GM18861 (cell line): ENCODE data around the gene RPSA.
"Not testable (repeated sequence)": the region's sequence is repeated elsewhere in the genome, so short reads cannot be mapped to it uniquely, and the experiment has no call there.

ENCODE experiments used
- ATAC-seq: cut with Tn5 transposase; IDR thresholded peaks from one replicate; pipeline ENCODE4 v1.9.1; 2021; ENCODE audit not compliant: unreplicated experiment

Gene RPSA

GRCh38 chr3:39453872-39454271, 47.4 kb downstream of the RPSA start:
- ATAC-seq, result not testable (repeated sequence)

GRCh38 chr3:39454591-39455217, 48.2 kb downstream of the RPSA start:
- no peak for ATAC-seq

- no peak for ATAC-seq
Measured at GRCh38 chr3:39456159-39456558, 49.6 kb downstream of the RPSA start.

- no peak for ATAC-seq
Measured at GRCh38 chr3:39457361-39457760, 50.8 kb downstream of the RPSA start.

- not testable (repeated sequence) for ATAC-seq
Measured at GRCh38 chr3:39458579-39458978, 52.1 kb downstream of the RPSA start.

- ATAC-seq, result no peak
Measured at GRCh38 chr3:39460677-39461076, 54.2 kb downstream of the RPSA start.
